Body of pancreas (tissue), 4 donors: Measurements from ENCODE around the gene VEGFB.

Experiments
- POLR2A ChIP-seq, 3 donors: fragments of 450-650 bp; IDR thresholded peaks; one replicate each; pipeline ENCODE4 v1.6.1; 2016; ENCODE audit warnings: antibody characterized with exemption in 3 of 3, mild to moderate bottlenecking in 2 of 3
- TF ChIP-seq, protein P1 (sequence below), 7 experiments: fragments of 450-650 bp in 4 of 7; fragments of 200-600 bp in 3 of 7; sonication (generic) in 3 of 7; IDR thresholded peaks; one replicate each; pipeline ENCODE4 v1.5.1; 2016 to 2019; ENCODE audit warnings: antibody characterized with exemption in 7 of 7

DNA sequence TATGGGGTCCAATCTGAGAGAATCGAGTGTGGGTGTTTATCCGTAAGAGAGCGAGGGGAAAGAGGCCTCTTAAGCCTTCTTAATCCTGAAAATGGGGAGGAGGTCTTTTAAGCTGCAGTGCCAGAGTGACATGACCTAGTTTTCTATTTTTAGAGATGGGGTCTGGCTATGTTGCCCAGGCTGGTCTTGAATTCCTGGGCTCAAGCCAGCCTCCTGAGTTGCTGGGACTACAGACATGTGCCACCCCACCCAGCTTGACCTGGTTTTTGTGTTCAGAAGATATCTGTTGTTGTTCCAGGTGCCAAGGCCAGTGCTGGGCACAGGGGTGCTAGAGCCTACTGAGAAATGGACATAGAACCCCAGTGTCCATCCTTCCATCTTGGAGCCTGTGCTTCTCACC lies 48.7 kb downstream of the VEGFB start:
- TF ChIP-seq POLR2A (IDR thresholded peaks at IDR 0.05), result no peak
- TF ChIP-seq, protein P1, sequence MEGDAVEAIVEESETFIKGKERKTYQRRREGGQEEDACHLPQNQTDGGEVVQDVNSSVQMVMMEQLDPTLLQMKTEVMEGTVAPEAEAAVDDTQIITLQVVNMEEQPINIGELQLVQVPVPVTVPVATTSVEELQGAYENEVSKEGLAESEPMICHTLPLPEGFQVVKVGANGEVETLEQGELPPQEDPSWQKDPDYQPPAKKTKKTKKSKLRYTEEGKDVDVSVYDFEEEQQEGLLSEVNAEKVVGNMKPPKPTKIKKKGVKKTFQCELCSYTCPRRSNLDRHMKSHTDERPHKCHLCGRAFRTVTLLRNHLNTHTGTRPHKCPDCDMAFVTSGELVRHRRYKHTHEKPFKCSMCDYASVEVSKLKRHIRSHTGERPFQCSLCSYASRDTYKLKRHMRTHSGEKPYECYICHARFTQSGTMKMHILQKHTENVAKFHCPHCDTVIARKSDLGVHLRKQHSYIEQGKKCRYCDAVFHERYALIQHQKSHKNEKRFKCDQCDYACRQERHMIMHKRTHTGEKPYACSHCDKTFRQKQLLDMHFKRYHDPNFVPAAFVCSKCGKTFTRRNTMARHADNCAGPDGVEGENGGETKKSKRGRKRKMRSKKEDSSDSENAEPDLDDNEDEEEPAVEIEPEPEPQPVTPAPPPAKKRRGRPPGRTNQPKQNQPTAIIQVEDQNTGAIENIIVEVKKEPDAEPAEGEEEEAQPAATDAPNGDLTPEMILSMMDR (IDR thresholded peaks at IDR 0.05), result no peak
